Stomach (tissue), 9 donors: ENCODE results near the gene CABLES1. TPM values are rescaled to one million over a fixed set of nuclear protein-coding genes. Genes with fewer than 3 reads are reported as not detected.

Experiments
- DNase-seq, 2 donors: peaks; one replicate each; pipeline versions ENCODE4 v3.0.0 to v3.0.0-alpha.2; 2013 to 2019
- H3K27ac ChIP-seq, 5 donors: fragments of 200-600 bp in 4 of 5; sonication (generic) in 4 of 5; one replicate each; pipeline ENCODE4 v1.5.1; 2013 to 2019; ENCODE audit warnings: mild to moderate bottlenecking in 1 of 5, moderate library complexity in 1 of 5
- H3K27me3 ChIP-seq, 3 donors: fragments of 200-600 bp; sonication (generic); one replicate each; pipeline ENCODE4 v1.5.1; 2017 to 2019; ENCODE audit warnings: mixed run types in 1 of 3
- H3K36me3 ChIP-seq, 4 donors: fragments of 200-600 bp; sonication (generic); 1 replicate in 3 of 4; 2 replicates in 1 of 4; pipeline ENCODE4 v1.5.1; 2016 to 2019
- H3K4me1 ChIP-seq, 4 donors: fragments of 200-600 bp; sonication (generic); one replicate each; pipeline ENCODE4 v1.5.1; 2016 to 2019
- H3K4me3 ChIP-seq, 4 donors: fragments of 200-600 bp; sonication (generic) in 3 of 4; one replicate each; pipeline ENCODE4 v1.5.1; 2016 to 2019; ENCODE audit warnings: mild to moderate bottlenecking in 1 of 4
- H3K9me3 ChIP-seq, 4 donors: fragments of 200-600 bp; sonication (generic); one replicate each; pipeline ENCODE4 v1.5.1; 2016 to 2019
- EP300 ChIP-seq: sonication (generic); formaldehyde crosslinking; IDR thresholded peaks from one replicate; pipeline ENCODE4 v1.6.1; 2017; ENCODE audit warnings: antibody characterized with exemption
- POLR2A ChIP-seq, 4 donors: fragments of 450-650 bp; IDR thresholded peaks; one replicate each; pipeline ENCODE4 v1.6.1; 2016; ENCODE audit warnings: antibody characterized with exemption in 4 of 4, control low read depth in 2 of 4, mild to moderate bottlenecking in 1 of 4, moderate library complexity in 1 of 4
- POLR2AphosphoS5 ChIP-seq, 3 donors: sonication (generic); formaldehyde crosslinking; IDR thresholded peaks; one replicate each; pipeline ENCODE4 v1.6.1; 2016; ENCODE audit warnings: antibody characterized with exemption in 3 of 3
- WGBS, 5 donors: extraction: QIAGEN DNeasy Blood & Tissue Kit in 3 of 5; methylation state at CpG; one replicate each; pipeline versions ENCODE4 v1.1.5 to v1.1.7; 2013 to 2018; 5-methylcytosine and 5-hydroxymethylcytosine counted together
- intact Hi-C: fragments of 100-400 bp; cut with DNase I; formaldehyde crosslinking; loops from one replicate; pipeline ENCODE4 v1.15.1; 2023; ENCODE audit warnings: low total_unique reads
- polyA plus RNA-seq, 3 donors: library from polyadenylated mRNA; stranded (reverse); fragments of 200-250 nt; gene quantifications; one replicate each; pipeline ENCODE4 v1.2.3, GENCODE V29; 2013
- total RNA-seq, 5 donors: library from RNA; depleted of rRNA; stranded (reverse); fragments of >200 nt; gene quantifications; one replicate each; pipeline versions ENCODE4 v1.1.0 to v1.2.3, GENCODE V29; 2014 to 2016
- TF ChIP-seq, protein P1 (sequence below), 7 experiments: fragments of 450-650 bp in 4 of 7; fragments of 200-600 bp in 3 of 7; sonication (generic) in 3 of 7; IDR thresholded peaks; one replicate each; pipeline ENCODE4 v1.5.1; 2016 to 2019; ENCODE audit warnings: antibody characterized with exemption in 7 of 7, control low read depth in 2 of 7, mild to moderate bottlenecking in 1 of 7
- donor health status: healthy with polysubstance abuse.
- donor health status: Bipolar disorder and iron deficiency.
- donor health status: healthy.

CABLES1 gene
- total and polyA plus RNA-seq, 8 donors: 5.6 to 36.8 (median 18.2) TPM

GRCh38 chr18:23306822-23307221, 171.5 kb downstream of the CABLES1 start:
- H3K27me3 ChIP-seq: no peaks in the 10 kb centered on the region
- WGBS, 5 donors: 74 to 88% (median 80%) methylated on average over 6 of the region's 6 CpGs
- intact Hi-C loops: no loop called here
- H3K4me1 ChIP-seq: peaks cover 0 to 18% (median 0%) of the 10 kb centered on the region in 4 donors
- no peak overlapping the region for H3K4me3 ChIP-seq
- peak in 1 of 2 donors; percentile 35 for DNase-seq
- no peaks in the 10 kb centered on the region for H3K36me3 ChIP-seq
- H3K9me3 ChIP-seq: no peaks in the 10 kb centered on the region
- no peak for TF ChIP-seq POLR2A (IDR thresholded peaks at IDR 0.05)
- TF ChIP-seq, protein P1, sequence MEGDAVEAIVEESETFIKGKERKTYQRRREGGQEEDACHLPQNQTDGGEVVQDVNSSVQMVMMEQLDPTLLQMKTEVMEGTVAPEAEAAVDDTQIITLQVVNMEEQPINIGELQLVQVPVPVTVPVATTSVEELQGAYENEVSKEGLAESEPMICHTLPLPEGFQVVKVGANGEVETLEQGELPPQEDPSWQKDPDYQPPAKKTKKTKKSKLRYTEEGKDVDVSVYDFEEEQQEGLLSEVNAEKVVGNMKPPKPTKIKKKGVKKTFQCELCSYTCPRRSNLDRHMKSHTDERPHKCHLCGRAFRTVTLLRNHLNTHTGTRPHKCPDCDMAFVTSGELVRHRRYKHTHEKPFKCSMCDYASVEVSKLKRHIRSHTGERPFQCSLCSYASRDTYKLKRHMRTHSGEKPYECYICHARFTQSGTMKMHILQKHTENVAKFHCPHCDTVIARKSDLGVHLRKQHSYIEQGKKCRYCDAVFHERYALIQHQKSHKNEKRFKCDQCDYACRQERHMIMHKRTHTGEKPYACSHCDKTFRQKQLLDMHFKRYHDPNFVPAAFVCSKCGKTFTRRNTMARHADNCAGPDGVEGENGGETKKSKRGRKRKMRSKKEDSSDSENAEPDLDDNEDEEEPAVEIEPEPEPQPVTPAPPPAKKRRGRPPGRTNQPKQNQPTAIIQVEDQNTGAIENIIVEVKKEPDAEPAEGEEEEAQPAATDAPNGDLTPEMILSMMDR (IDR thresholded peaks at IDR 0.05): no peak
- no peak for TF ChIP-seq EP300
- no peak for TF ChIP-seq POLR2AphosphoS5 (IDR thresholded peaks at IDR 0.05)
- H3K27ac ChIP-seq: no peak overlapping the region

- H3K4me3 ChIP-seq: no peak overlapping the region
- peak in 1 of 2 donors; percentile 32 for DNase-seq
- H3K36me3 ChIP-seq: no peaks in the 10 kb centered on the region
- intact Hi-C loops: no loop called here
- H3K27me3 ChIP-seq: no peaks in the 10 kb centered on the region
- H3K27ac ChIP-seq: no peak overlapping the region
- TF ChIP-seq POLR2A (IDR thresholded peaks at IDR 0.05) (no peak), POLR2AphosphoS5 (IDR thresholded peaks at IDR 0.05) (no peak)
- TF ChIP-seq, protein P1 (IDR thresholded peaks at IDR 0.05): no peak
- peaks cover 0 to 18% (median 0%) of the 10 kb centered on the region in 4 donors for H3K4me1 ChIP-seq
- WGBS, 5 donors: 74 to 88% (median 81%) methylated on average over 14 of the region's 14 CpGs
- H3K9me3 ChIP-seq: no peaks in the 10 kb centered on the region
These were observed 172.4 kb downstream of the CABLES1 start for GRCh38 chr18:23307567-23308295.

Other genes with a start within 250 kb of the CABLES1 start
- 10 to 100 TPM in 4 of 5 donors, 1 to 10 TPM in 1; 6.4 to 54.0 (median 30.5) TPM for gene RBBP8, start 202.2 kb upstream of the CABLES1 start, total RNA-seq
- gene RBBP8, start 202.2 kb upstream of the CABLES1 start, polyA plus RNA-seq: 10 to 100 TPM; 26.3 to 34.0 (median 29.8) TPM